Esophagus squamous epithelium (tissue), 5 donors: Measurements from ENCODE around the gene SLC25A19. TPM values are rescaled to one million over a fixed set of nuclear protein-coding genes. Genes with fewer than 3 reads are reported as not detected.

Experiments
- DNase-seq: peaks from one replicate; lab custom pipeline; 2025; lab: John Stamatoyannopoulos, UW
- H3K27ac ChIP-seq, 4 donors: fragments of 200-600 bp; sonication (generic); one replicate each; pipeline ENCODE4 v1.5.1; 2016 to 2019; ENCODE audit warnings: mild to moderate bottlenecking in 1 of 4
- H3K27me3 ChIP-seq, 4 donors: fragments of 200-600 bp; sonication (generic); 1 replicate in 3 of 4; 2 replicates in 1 of 4; pipeline versions ENCODE4 v1.5.1 to v1.6.0; 2017 to 2021; ENCODE audit warnings: antibody characterized with exemption in 1 of 4
- H3K36me3 ChIP-seq, 3 donors: fragments of 200-600 bp; sonication (generic); one replicate each; pipeline ENCODE4 v1.5.1; 2016 to 2019
- H3K4me1 ChIP-seq, 3 donors: fragments of 200-600 bp; sonication (generic); one replicate each; pipeline ENCODE4 v1.5.1; 2017 to 2019
- H3K4me3 ChIP-seq, 4 donors: fragments of 200-600 bp; sonication (generic); 1 replicate in 3 of 4; 2 replicates in 1 of 4; pipeline ENCODE4 v1.5.1; 2016 to 2019; ENCODE audit warnings: mild to moderate bottlenecking in 2 of 4, moderate library complexity in 1 of 4
- H3K9me3 ChIP-seq, 3 donors: fragments of 200-600 bp; sonication (generic); one replicate each; pipeline ENCODE4 v1.5.1; 2016 to 2019
- CTCF ChIP-seq, 6 experiments: fragments of 450-650 bp in 4 of 6; fragments of 200-600 bp in 2 of 6; sonication (generic) in 2 of 6; IDR thresholded peaks; one replicate each; pipeline ENCODE4 v1.5.1; 2016 to 2019; ENCODE audit warnings: antibody characterized with exemption in 6 of 6, mild to moderate bottlenecking in 4 of 6, moderate library complexity in 4 of 6
- POLR2A ChIP-seq, 4 donors: fragments of 450-650 bp; IDR thresholded peaks; one replicate each; pipeline ENCODE4 v1.6.1; 2017; ENCODE audit warnings: antibody characterized with exemption in 4 of 4, mild to moderate bottlenecking in 4 of 4, moderate library complexity in 3 of 4
- WGBS, 2 donors: methylation state at CpG; one replicate each; pipeline ENCODE4 v1.1.5; 2018; 5-methylcytosine and 5-hydroxymethylcytosine counted together
- intact Hi-C: fragments of 100-400 bp; cut with DNase I; formaldehyde crosslinking; loops from one replicate; pipeline ENCODE4 v1.15.0; 2022
- total RNA-seq, 4 donors: library from RNA; depleted of rRNA; stranded (reverse); fragments of >200 nt; gene quantifications; one replicate each; pipeline ENCODE4 v1.1.0, GENCODE V29; 2016
- donor health status: DM: yes; HTN: yes; CAD: no.

Gene SLC25A19
- total RNA-seq, 4 donors from 2014 or later = 9.2 to 15.2 (median 11.2) TPM

GRCh38 chr17:75239214-75239613, 50.0 kb downstream of the SLC25A19 start:
- intact Hi-C loops = no loop called here
- Histone ChIP-seq H3K27ac (peak overlapping the region in 3 of 4 donors; percentile 2 to 18 (median 14)), H3K4me3 (no peak overlapping the region), H3K36me3 (peaks cover 69 to 100% (median 77%) of the 10 kb centered on the region in 3 donors), H3K9me3 (no peaks in the 10 kb centered on the region), H3K27me3 (no peaks in the 10 kb centered on the region), H3K4me1 (no peaks in the 10 kb centered on the region)
- TF ChIP-seq CTCF (IDR thresholded peaks at IDR 0.05) (no peak), POLR2A (IDR thresholded peaks at IDR 0.05) (no peak)
- WGBS, 2 donors = 81 to 89% methylated on average over 5 to 7 of the region's 12 CpGs
- no peak for DNase-seq

- Histone ChIP-seq H3K4me1 (no peaks in the 10 kb centered on the region), H3K4me3 (no peak overlapping the region), H3K9me3 (no peaks in the 10 kb centered on the region), H3K36me3 (peaks cover 64 to 100% (median 73%) of the 10 kb centered on the region in 3 donors), H3K27me3 (no peaks in the 10 kb centered on the region), H3K27ac (peak overlapping the region in 3 of 4 donors; percentile 2 to 18 (median 14))
- WGBS, 2 donors = 20 to 53% methylated on average over 3 to 11 of the region's 13 CpGs
- TF ChIP-seq POLR2A (IDR thresholded peaks at IDR 0.05) = no peak
- peak; percentile 55 to 79 (median 77) for TF ChIP-seq CTCF (IDR thresholded peaks at IDR 0.05)
- no peak for DNase-seq
- intact Hi-C loops = no loop called here
These were observed 50.5 kb downstream of the SLC25A19 start for GRCh38 chr17:75238684-75239191.

- no peaks in the 10 kb centered on the region for H3K27me3 ChIP-seq
- no peak overlapping the region for H3K4me3 ChIP-seq
- no peak for TF ChIP-seq POLR2A (IDR thresholded peaks at IDR 0.05)
- no peak for TF ChIP-seq CTCF (IDR thresholded peaks at IDR 0.05)
- peaks cover 59 to 100% (median 67%) of the 10 kb centered on the region in 3 donors for H3K36me3 ChIP-seq
- H3K27ac ChIP-seq = peak overlapping the region in 2 of 4 donors; percentile 14 to 18
- no peaks in the 10 kb centered on the region for H3K9me3 ChIP-seq
- no peaks in the 10 kb centered on the region for H3K4me1 ChIP-seq
- 75 to 80% methylated on average over 1 to 6 of the region's 11 CpGs for WGBS, 2 donors
- intact Hi-C loops = no loop called here
- no peak for DNase-seq
These were observed 51.1 kb downstream of the SLC25A19 start for GRCh38 chr17:75238020-75238580.

- Histone ChIP-seq H3K4me3 (no peak overlapping the region), H3K36me3 (peaks cover 53 to 100% (median 71%) of the 10 kb centered on the region in 3 donors), H3K4me1 (no peaks in the 10 kb centered on the region), H3K27ac (no peak overlapping the region), H3K27me3 (no peaks in the 10 kb centered on the region), H3K9me3 (no peaks in the 10 kb centered on the region)
- 81 to 93% methylated on average over 4 to 8 of the region's 12 CpGs for WGBS, 2 donors
- intact Hi-C loops = no loop called here
- no peak for DNase-seq
- TF ChIP-seq CTCF (IDR thresholded peaks at IDR 0.05) (no peak), POLR2A (IDR thresholded peaks at IDR 0.05) (no peak)
These were observed 51.9 kb downstream of the SLC25A19 start for GRCh38 chr17:75237100-75238014.

GRCh38 chr17:75232786-75233185, 56.4 kb downstream of the SLC25A19 start:
- intact Hi-C loops = no loop called here
- Histone ChIP-seq H3K4me3 (no peak overlapping the region), H3K36me3 (peaks cover 25 to 100% (median 45%) of the 10 kb centered on the region in 3 donors), H3K4me1 (peaks cover 0 to 8% (median 4%) of the 10 kb centered on the region in 3 donors), H3K9me3 (no peaks in the 10 kb centered on the region), H3K27me3 (no peaks in the 10 kb centered on the region), H3K27ac (no peak overlapping the region)
- 97 to 100% methylated on average over 2 to 10 of the region's 13 CpGs for WGBS, 2 donors
- TF ChIP-seq CTCF (IDR thresholded peaks at IDR 0.05) = no peak
- no peak for TF ChIP-seq POLR2A (IDR thresholded peaks at IDR 0.05)
- DNase-seq = no peak
